Parathyroid adenoma (tissue), 2 donors: ENCODE results near the gene HAPLN3.

ENCODE experiments used
- H2AFZ ChIP-seq: fragments of 300-600 bp; sonication (generic); one replicate; pipeline ENCODE4 v1.7.0; 2017; ENCODE audit warnings: antibody characterized with exemption, mild to moderate bottlenecking
- H3K27ac ChIP-seq: fragments of 300-600 bp; sonication (generic); one replicate; pipeline ENCODE4 v1.7.0; 2017
- H3K27me3 ChIP-seq: fragments of 300-600 bp; sonication (generic); one replicate; pipeline ENCODE4 v1.7.0; 2017; ENCODE audit warnings: low read length; ENCODE audit not compliant: control insufficient read depth, insufficient read depth
- H3K36me3 ChIP-seq: fragments of 300-600 bp; sonication (generic); one replicate; pipeline ENCODE4 v1.7.0; 2017; ENCODE audit warnings: low read length; ENCODE audit not compliant: control insufficient read depth, insufficient read depth
- H3K4me1 ChIP-seq: fragments of 300-600 bp; sonication (generic); one replicate; pipeline ENCODE4 v1.7.0; 2017; ENCODE audit warnings: control low read depth
- H3K4me2 ChIP-seq: fragments of 300-600 bp; sonication (generic); one replicate; pipeline ENCODE4 v1.7.0; 2017; ENCODE audit warnings: low read length
- H3K4me3 ChIP-seq: fragments of 300-600 bp; sonication (generic); one replicate; pipeline ENCODE4 v1.7.0; 2017; ENCODE audit warnings: low read depth, low read length
- H3K79me2 ChIP-seq: fragments of 300-600 bp; sonication (generic); one replicate; pipeline ENCODE4 v1.7.0; 2017; ENCODE audit warnings: control low read depth
- H3K9ac ChIP-seq: fragments of 300-600 bp; sonication (generic); one replicate; pipeline ENCODE4 v1.7.0; 2017; ENCODE audit warnings: mild to moderate bottlenecking
- H3K9me3 ChIP-seq: fragments of 300-600 bp; sonication (generic); one replicate; pipeline ENCODE4 v1.7.0; 2017; ENCODE audit warnings: low read length; ENCODE audit not compliant: control insufficient read depth
- TF ChIP-seq, protein P1 (sequence below): fragments of 300-600 bp; sonication (generic); IDR thresholded peaks from one replicate; pipeline ENCODE4 v1.7.0; 2017; ENCODE audit warnings: antibody characterized with exemption, mild to moderate bottlenecking
- donor health status: primary hyperparathyroidism.

HAPLN3 gene

DNA sequence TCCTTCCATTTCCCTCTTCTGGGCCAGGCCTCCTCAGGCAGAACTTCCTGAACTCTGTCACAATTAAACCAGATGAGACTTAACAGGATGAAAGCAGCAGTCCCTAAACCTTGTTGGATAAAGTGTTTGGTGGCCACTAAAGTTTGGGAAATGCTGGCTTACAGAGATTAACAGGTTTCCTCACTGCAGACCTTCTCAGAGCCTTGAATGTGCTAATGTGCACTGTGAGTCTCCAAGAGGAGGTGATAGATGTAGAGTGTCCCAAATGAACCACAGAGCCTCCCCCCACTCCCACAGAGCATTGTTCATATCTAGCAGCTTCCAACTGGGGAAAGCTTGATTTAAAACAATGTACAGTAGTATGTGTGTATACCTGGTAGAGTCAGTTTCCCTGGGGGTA, 42.9 kb downstream of the HAPLN3 start:
- Histone ChIP-seq H3K9ac (no peak overlapping the region), H3K4me1 (no peaks in the 10 kb centered on the region), H3K79me2 (no peaks in the 10 kb centered on the region), H3K27me3 (no peaks in the 10 kb centered on the region), H3K27ac (no peak overlapping the region), H2AFZ (no peak overlapping the region), H3K36me3 (no peaks in the 10 kb centered on the region), H3K4me2 (no peak overlapping the region), H3K9me3 (no peaks in the 10 kb centered on the region), H3K4me3 (no peak overlapping the region)
- TF ChIP-seq, protein P1, sequence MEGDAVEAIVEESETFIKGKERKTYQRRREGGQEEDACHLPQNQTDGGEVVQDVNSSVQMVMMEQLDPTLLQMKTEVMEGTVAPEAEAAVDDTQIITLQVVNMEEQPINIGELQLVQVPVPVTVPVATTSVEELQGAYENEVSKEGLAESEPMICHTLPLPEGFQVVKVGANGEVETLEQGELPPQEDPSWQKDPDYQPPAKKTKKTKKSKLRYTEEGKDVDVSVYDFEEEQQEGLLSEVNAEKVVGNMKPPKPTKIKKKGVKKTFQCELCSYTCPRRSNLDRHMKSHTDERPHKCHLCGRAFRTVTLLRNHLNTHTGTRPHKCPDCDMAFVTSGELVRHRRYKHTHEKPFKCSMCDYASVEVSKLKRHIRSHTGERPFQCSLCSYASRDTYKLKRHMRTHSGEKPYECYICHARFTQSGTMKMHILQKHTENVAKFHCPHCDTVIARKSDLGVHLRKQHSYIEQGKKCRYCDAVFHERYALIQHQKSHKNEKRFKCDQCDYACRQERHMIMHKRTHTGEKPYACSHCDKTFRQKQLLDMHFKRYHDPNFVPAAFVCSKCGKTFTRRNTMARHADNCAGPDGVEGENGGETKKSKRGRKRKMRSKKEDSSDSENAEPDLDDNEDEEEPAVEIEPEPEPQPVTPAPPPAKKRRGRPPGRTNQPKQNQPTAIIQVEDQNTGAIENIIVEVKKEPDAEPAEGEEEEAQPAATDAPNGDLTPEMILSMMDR = no peak

DNA sequence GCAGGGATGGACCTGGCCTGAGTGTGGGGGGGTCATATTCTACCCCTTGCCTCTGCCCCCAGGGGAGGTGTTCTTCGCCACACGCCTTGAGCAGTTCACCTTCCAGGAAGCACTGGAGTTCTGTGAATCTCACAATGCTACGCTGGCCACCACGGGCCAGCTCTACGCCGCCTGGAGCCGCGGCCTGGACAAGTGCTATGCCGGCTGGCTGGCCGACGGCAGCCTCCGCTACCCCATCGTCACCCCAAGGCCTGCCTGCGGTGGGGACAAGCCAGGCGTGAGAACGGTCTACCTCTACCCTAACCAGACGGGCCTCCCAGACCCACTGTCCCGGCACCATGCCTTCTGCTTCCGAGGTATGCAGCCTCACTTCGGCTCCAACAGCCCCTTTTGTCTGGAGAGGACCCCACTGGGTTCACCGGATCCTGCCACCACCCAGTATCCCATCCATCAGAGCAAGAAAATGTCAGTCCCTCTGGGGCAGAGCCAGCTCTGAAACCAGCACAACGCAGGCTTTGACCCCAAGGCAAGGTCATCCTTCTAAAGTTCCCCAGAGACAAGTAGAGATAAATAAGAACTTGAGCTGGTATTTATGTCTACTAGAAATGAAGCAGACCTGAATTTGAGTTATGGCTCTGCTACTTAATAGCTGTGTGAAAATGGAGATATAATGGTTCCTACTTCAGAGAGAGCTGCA, 45.8 kb downstream of the HAPLN3 start:
- Histone ChIP-seq H3K4me2 (no peak overlapping the region), H3K4me3 (no peak overlapping the region), H3K27me3 (no peaks in the 10 kb centered on the region), H3K36me3 (no peaks in the 10 kb centered on the region), H3K79me2 (no peaks in the 10 kb centered on the region), H3K4me1 (no peaks in the 10 kb centered on the region), H3K9ac (no peak overlapping the region), H2AFZ (no peak overlapping the region), H3K9me3 (no peaks in the 10 kb centered on the region), H3K27ac (no peak overlapping the region)
- TF ChIP-seq, protein P1 = no peak

DNA sequence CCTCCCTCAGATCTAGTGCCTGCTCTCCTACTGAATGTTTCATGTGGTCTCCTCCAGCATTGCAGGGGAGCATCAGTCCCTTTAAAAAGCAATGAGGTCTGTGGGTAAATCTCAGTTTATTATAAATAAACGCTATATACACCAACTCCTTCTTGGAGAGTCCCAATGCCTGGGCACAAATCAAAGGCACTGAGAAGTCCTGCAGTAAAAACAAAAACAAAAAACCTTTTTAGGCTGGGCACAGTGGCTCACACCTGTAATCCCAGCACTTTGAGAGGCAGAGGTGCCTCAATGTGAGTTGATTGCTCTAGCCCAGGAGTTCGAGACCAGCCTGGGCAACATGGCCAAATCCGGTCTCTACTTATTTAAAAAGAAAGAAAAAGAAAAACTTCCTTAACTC, 47.1 kb downstream of the HAPLN3 start:
- H3K9me3 ChIP-seq = no peaks in the 10 kb centered on the region
- H3K4me2 ChIP-seq = no peak overlapping the region
- H3K36me3 ChIP-seq = no peaks in the 10 kb centered on the region
- TF ChIP-seq, protein P1 = no peak
- no peak overlapping the region for H3K4me3 ChIP-seq
- no peak overlapping the region for H3K9ac ChIP-seq
- H3K4me1 ChIP-seq = no peaks in the 10 kb centered on the region
- no peak overlapping the region for H2AFZ ChIP-seq
- H3K27ac ChIP-seq = no peak overlapping the region
- H3K27me3 ChIP-seq = no peaks in the 10 kb centered on the region
- H3K79me2 ChIP-seq = no peaks in the 10 kb centered on the region

DNA sequence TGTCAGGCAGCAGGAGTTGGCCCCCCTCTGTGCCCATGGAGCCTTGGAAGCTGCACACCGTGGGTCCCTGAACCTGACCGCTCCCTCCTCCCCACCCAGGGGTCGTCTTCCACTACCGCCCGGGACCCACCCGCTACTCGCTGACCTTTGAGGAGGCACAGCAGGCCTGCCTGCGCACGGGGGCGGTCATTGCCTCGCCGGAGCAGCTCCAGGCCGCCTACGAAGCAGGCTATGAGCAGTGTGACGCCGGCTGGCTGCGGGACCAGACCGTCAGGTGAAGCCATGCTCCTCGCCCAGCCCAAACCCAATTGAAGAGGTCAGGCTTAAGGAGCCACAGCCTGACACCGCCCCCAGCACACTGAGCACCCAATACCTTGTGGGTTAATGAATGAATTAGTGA, 48.2 kb downstream of the HAPLN3 start:
- no peak overlapping the region for H3K4me3 ChIP-seq
- no peaks in the 10 kb centered on the region for H3K9me3 ChIP-seq
- H3K27me3 ChIP-seq = no peaks in the 10 kb centered on the region
- TF ChIP-seq, protein P1 = no peak
- no peak overlapping the region for H3K27ac ChIP-seq
- no peaks in the 10 kb centered on the region for H3K79me2 ChIP-seq
- no peak overlapping the region for H3K4me2 ChIP-seq
- no peaks in the 10 kb centered on the region for H3K36me3 ChIP-seq
- no peaks in the 10 kb centered on the region for H3K4me1 ChIP-seq
- H2AFZ ChIP-seq = no peak overlapping the region
- no peak overlapping the region for H3K9ac ChIP-seq

DNA sequence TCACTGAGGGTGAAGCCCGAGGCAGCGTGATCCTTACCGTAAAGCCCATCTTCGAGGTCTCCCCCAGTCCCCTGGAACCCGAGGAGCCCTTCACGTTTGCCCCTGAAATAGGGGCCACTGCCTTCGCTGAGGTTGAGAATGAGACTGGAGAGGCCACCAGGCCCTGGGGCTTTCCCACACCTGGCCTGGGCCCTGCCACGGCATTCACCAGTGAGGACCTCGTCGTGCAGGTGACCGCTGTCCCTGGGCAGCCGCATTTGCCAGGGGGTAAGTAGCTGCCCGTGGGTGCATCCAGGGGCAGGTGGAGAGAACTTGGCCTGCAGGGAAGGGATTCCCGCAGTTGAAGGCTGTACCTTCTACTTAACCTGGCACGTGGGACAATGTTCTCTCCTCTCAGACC, 49.7 kb downstream of the HAPLN3 start:
- H3K9me3 ChIP-seq = no peaks in the 10 kb centered on the region
- no peaks in the 10 kb centered on the region for H3K36me3 ChIP-seq
- TF ChIP-seq, protein P1 = no peak
- H3K4me1 ChIP-seq = no peaks in the 10 kb centered on the region
- no peak overlapping the region for H3K9ac ChIP-seq
- H3K27me3 ChIP-seq = no peaks in the 10 kb centered on the region
- H3K4me2 ChIP-seq = no peak overlapping the region
- H2AFZ ChIP-seq = no peak overlapping the region
- no peak overlapping the region for H3K4me3 ChIP-seq
- no peak overlapping the region for H3K27ac ChIP-seq
- no peaks in the 10 kb centered on the region for H3K79me2 ChIP-seq
